Stomach (tissue), 9 donors: ENCODE data around the gene IL6. TPM values are rescaled to one million over a fixed set of nuclear protein-coding genes. Genes with fewer than 3 reads are reported as not detected.
"Not testable (repeated sequence)": the region's sequence is repeated elsewhere in the genome, so short reads cannot be mapped to it uniquely, and the experiment has no call there.

Experiments
- DNase-seq, 2 donors: peaks; one replicate each; pipeline versions ENCODE4 v3.0.0 to v3.0.0-alpha.2; 2013 to 2019
- H3K27ac ChIP-seq, 5 donors: fragments of 200-600 bp in 4 of 5; sonication (generic) in 4 of 5; one replicate each; pipeline ENCODE4 v1.5.1; 2013 to 2019; ENCODE audit warnings: mild to moderate bottlenecking in 1 of 5, moderate library complexity in 1 of 5
- H3K27me3 ChIP-seq, 3 donors: fragments of 200-600 bp; sonication (generic); one replicate each; pipeline ENCODE4 v1.5.1; 2017 to 2019; ENCODE audit warnings: mixed run types in 1 of 3
- H3K36me3 ChIP-seq, 4 donors: fragments of 200-600 bp; sonication (generic); 1 replicate in 3 of 4; 2 replicates in 1 of 4; pipeline ENCODE4 v1.5.1; 2016 to 2019
- H3K4me1 ChIP-seq, 4 donors: fragments of 200-600 bp; sonication (generic); one replicate each; pipeline ENCODE4 v1.5.1; 2016 to 2019
- H3K4me3 ChIP-seq, 4 donors: fragments of 200-600 bp; sonication (generic) in 3 of 4; one replicate each; pipeline ENCODE4 v1.5.1; 2016 to 2019; ENCODE audit warnings: mild to moderate bottlenecking in 1 of 4
- H3K9me3 ChIP-seq, 4 donors: fragments of 200-600 bp; sonication (generic); one replicate each; pipeline ENCODE4 v1.5.1; 2016 to 2019
- CTCF ChIP-seq, 7 experiments: fragments of 450-650 bp in 4 of 7; fragments of 200-600 bp in 3 of 7; sonication (generic) in 3 of 7; IDR thresholded peaks; one replicate each; pipeline ENCODE4 v1.5.1; 2016 to 2019; ENCODE audit warnings: antibody characterized with exemption in 7 of 7, control low read depth in 2 of 7, mild to moderate bottlenecking in 1 of 7
- EP300 ChIP-seq: sonication (generic); formaldehyde crosslinking; IDR thresholded peaks from one replicate; pipeline ENCODE4 v1.6.1; 2017; ENCODE audit warnings: antibody characterized with exemption
- POLR2A ChIP-seq, 4 donors: fragments of 450-650 bp; IDR thresholded peaks; one replicate each; pipeline ENCODE4 v1.6.1; 2016; ENCODE audit warnings: antibody characterized with exemption in 4 of 4, control low read depth in 2 of 4, mild to moderate bottlenecking in 1 of 4, moderate library complexity in 1 of 4
- POLR2AphosphoS5 ChIP-seq, 3 donors: sonication (generic); formaldehyde crosslinking; IDR thresholded peaks; one replicate each; pipeline ENCODE4 v1.6.1; 2016; ENCODE audit warnings: antibody characterized with exemption in 3 of 3
- WGBS, 5 donors: extraction: QIAGEN DNeasy Blood & Tissue Kit in 3 of 5; methylation state at CpG; one replicate each; pipeline versions ENCODE4 v1.1.5 to v1.1.7; 2013 to 2018; 5-methylcytosine and 5-hydroxymethylcytosine counted together
- intact Hi-C: fragments of 100-400 bp; cut with DNase I; formaldehyde crosslinking; loops from one replicate; pipeline ENCODE4 v1.15.1; 2023; ENCODE audit warnings: low total_unique reads
- polyA plus RNA-seq, 3 donors: library from polyadenylated mRNA; stranded (reverse); fragments of 200-250 nt; gene quantifications; one replicate each; pipeline ENCODE4 v1.2.3, GENCODE V29; 2013
- total RNA-seq, 5 donors: library from RNA; depleted of rRNA; stranded (reverse); fragments of >200 nt; gene quantifications; one replicate each; pipeline versions ENCODE4 v1.1.0 to v1.2.3, GENCODE V29; 2014 to 2016
- donor health status: healthy with polysubstance abuse.
- donor health status: Bipolar disorder and iron deficiency.
- donor health status: healthy.

IL6 gene
- total and polyA plus RNA-seq, 8 donors: 0.95 to 9.2 (median 3.1) TPM; not detected in 5

DNA sequence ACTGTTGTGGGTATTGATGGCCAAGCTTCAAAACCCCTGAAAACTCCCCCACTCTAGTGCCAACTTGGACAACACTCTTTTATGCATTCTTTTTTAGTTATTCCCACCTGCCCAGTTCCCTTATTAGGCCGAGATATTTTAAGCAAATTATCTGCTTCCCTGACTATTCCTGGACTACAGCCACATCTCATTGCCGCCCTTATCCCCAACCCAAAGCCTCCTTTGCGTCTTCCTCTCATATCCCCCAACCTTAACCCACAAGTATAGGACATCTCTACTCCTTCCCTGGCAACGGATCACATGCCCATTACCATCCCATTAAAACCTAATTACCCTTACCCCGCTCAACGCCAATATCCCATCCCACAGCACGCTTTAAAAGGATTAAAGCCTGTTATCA is 21.1 kb upstream of the IL6 start:
- H3K27me3 ChIP-seq, H3K27ac ChIP-seq, H3K4me3 ChIP-seq, H3K4me1 ChIP-seq, DNase-seq, intact Hi-C loops, H3K36me3 ChIP-seq, H3K9me3 ChIP-seq: not testable (repeated sequence)
- 89 to 93% (median 91%) methylated on average over 7 of the region's 7 CpGs for WGBS, 5 donors

DNA sequence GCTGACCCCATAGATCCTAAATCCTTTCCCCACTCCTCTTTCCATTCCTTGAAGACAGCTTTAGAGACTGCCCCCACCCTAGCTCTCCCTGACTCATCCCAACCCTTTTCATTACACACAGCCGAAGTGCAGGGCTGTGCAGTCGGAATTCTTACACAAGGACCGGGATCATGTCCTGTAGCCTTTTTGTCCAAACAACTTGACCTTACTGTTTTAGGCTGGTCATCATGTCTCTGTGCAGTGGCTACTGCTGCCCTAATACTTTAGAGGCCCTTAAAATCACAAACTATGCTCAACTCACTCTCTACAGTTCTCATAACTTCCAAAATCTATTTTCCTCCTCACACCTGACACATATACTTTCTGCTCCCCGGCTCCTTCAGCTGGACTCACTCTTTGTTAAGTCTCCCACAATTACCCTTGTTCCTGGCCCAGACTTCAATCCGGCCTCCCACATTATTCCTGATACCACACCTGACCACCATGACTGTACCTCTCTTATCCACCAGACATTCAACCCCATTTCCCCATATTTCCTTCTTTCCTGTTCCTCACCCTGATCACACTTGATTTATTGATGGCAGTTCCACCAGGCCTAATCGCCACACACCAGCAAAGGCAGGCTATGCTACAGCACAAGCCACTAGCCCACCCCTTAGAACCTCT is 19.8 kb upstream of the IL6 start:
- H3K4me1 ChIP-seq, H3K9me3 ChIP-seq, H3K27ac ChIP-seq, DNase-seq, H3K36me3 ChIP-seq, intact Hi-C loops, H3K4me3 ChIP-seq, H3K27me3 ChIP-seq: not testable (repeated sequence)
- WGBS, 5 donors: 94 to 98% (median 97%) methylated on average over 4 to 6 of the region's 6 CpGs

GRCh38 chr7:22708214-22708613 is 18.8 kb upstream of the IL6 start:
- 76 to 89% (median 80%) methylated on average over 3 to 4 of the region's 4 CpGs for WGBS, 5 donors
- intact Hi-C loops: not testable (repeated sequence)

DNA sequence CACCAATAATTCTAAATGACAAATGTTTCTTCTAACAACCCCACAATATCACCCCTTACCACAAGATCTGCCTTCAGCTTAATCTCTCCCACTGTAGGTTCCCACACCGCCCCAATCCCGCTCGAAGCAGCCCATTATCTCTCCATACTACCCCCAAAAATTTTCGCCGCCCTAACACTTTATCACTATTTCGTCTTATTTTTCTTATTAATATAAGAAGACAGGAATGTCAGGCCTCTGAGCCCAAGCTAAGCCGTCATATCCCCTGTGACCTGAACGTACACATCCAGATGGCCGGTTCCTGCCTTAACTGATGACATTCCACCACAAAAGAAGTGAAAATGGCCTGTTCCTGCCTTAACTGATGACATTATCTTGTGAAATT is 18.3 kb upstream of the IL6 start:
- H3K27me3 ChIP-seq, H3K4me1 ChIP-seq, H3K9me3 ChIP-seq, H3K36me3 ChIP-seq, DNase-seq, intact Hi-C loops, H3K27ac ChIP-seq, H3K4me3 ChIP-seq: not testable (repeated sequence)
- 88 to 92% (median 91%) methylated on average over 9 of the region's 9 CpGs for WGBS, 5 donors

More at GRCh38 chr7:22708214-22708613, 18.8 kb upstream of the IL6 start:
- H3K27me3 ChIP-seq, H3K4me1 ChIP-seq, DNase-seq, H3K36me3 ChIP-seq, H3K27ac ChIP-seq, H3K9me3 ChIP-seq, H3K4me3 ChIP-seq: not testable (repeated sequence)

- WGBS, 5 donors: 72 to 84% (median 80%) methylated on average over 11 to 12 of the region's 14 CpGs
- DNase-seq, H3K36me3 ChIP-seq, H3K4me3 ChIP-seq, H3K4me1 ChIP-seq, intact Hi-C loops, H3K27ac ChIP-seq, H3K27me3 ChIP-seq, H3K9me3 ChIP-seq: not testable (repeated sequence)
Measured at GRCh38 chr7:22709062-22709829, 17.8 kb upstream of the IL6 start.

DNA sequence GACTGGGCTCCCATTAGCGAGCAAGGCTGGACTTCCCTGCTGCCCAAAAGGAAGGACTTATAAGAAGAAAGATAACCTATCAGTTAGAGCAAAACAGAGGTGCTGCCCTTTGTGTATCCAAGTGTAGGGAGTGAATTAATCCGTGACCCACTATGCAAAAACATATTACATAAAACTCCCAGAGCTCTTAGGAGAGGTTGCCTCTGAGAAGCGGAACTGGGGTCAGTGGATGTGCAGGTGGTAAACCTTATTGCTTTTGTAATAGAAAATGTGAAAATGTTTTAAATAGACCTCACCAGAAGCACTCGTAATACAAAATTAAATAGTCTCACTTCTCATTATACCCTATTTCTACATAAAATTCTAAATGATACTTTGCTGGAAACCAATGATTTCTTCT is 17.1 kb upstream of the IL6 start:
- intact Hi-C loops: no loop called here
- Histone ChIP-seq H3K4me3 (no peak overlapping the region), H3K27ac (no peak overlapping the region), H3K4me1 (no peaks in the 10 kb centered on the region), H3K9me3 (no peaks in the 10 kb centered on the region), H3K27me3 (no peaks in the 10 kb centered on the region), H3K36me3 (no peaks in the 10 kb centered on the region)
- no peak for DNase-seq
- TF ChIP-seq POLR2A (IDR thresholded peaks at IDR 0.05): no peak
- TF ChIP-seq EP300: no peak
- 76 to 86% (median 81%) methylated on average over 4 of the region's 4 CpGs for WGBS, 5 donors

DNA sequence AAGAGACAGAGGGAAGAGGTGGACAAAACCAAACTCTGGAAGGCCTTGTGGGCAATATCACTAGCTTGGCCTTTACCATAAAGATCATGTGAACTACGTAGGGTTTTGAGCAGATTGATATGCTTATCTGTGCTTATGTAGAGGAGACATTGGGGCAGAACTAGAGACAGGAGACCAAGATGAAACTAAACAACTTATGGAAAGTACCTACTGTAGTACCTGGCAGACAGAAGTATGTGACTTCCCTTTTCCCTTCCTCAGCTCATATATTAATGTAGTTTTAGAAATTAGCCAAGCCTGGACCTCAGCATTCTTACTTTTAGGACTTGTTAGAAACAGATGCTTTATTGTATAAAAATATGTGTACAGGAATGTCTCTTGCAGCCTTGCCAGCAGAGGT is 14.0 kb upstream of the IL6 start:
- 41 to 70% (median 57%) methylated on average over 1 of the region's 1 CpG for WGBS, 5 donors
- Histone ChIP-seq H3K4me3 (no peak overlapping the region), H3K9me3 (no peaks in the 10 kb centered on the region), H3K27me3 (no peaks in the 10 kb centered on the region), H3K27ac (no peak overlapping the region), H3K4me1 (peaks cover 0 to 4% (median 0%) of the 10 kb centered on the region in 4 donors), H3K36me3 (no peaks in the 10 kb centered on the region)
- intact Hi-C loops: no loop called here
- TF ChIP-seq CTCF (IDR thresholded peaks at IDR 0.05) (no peak), EP300 (no peak), POLR2A (IDR thresholded peaks at IDR 0.05) (no peak), POLR2AphosphoS5 (IDR thresholded peaks at IDR 0.05) (no peak)
- no peak for DNase-seq
